IPS-11a (cell line): Measurements from ENCODE around the gene PARG.
"Not testable (repeated sequence)": the region's sequence is repeated elsewhere in the genome, so short reads cannot be mapped to it uniquely, and the experiment has no call there.

ENCODE experiments used
- H3K4me3 ChIP-seq: one replicate; pipeline ENCODE4 v1.5.1; 2013; ENCODE audit warnings: low read depth, low read length, control low read depth

PARG gene

GRCh38 chr10:49941447-49942338 lies at the start of gene PARG, which contains the start of gene TIMM23B:
Gene PARG, minus strand, starts transcription at chr10:49942027. Its CDS starts 302 bp downstream, at chr10:49941725.
Gene TIMM23B, plus strand, starts transcription at chr10:49942053. Its CDS starts 142 bp downstream, at chr10:49942195.
- peak within 1 kb of the TSS; percentile 77 for H3K4me3 ChIP-seq

DNA sequence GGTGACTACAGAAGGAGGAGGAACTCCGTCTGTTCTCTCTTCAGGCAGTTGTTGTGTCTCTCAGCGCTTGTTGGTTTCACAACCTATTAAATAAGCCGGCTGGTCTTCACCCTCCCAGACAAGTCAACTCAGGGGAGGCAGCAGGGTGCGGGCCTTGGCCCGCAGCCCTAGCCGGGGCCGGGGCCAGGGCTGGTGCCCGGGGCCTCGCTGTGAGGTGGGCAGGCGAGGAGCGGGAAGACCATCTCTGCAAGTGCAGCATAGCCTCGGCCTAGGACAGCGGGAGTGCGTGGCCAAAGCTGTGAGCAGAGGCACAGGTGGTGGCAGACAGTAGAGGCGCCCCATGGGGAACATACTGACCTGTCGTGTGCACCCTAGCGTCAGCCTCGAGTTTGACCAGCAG lies 46.5 kb upstream of the PARG start, which contains the start of gene AGAP6:
Gene AGAP6, plus strand, starts transcription at position 31 of the 400 bp plus-strand sequence. Its CDS starts 310 bp downstream, at position 341.
- H3K4me3 ChIP-seq = not testable (repeated sequence)

GRCh38 chr10:49987207-49987606 lies 45.4 kb upstream of the PARG start:
- H3K4me3 ChIP-seq = not testable (repeated sequence)

GRCh38 chr10:49977756-49978155 lies 35.9 kb upstream of the PARG start:
- not testable (repeated sequence) for H3K4me3 ChIP-seq

DNA sequence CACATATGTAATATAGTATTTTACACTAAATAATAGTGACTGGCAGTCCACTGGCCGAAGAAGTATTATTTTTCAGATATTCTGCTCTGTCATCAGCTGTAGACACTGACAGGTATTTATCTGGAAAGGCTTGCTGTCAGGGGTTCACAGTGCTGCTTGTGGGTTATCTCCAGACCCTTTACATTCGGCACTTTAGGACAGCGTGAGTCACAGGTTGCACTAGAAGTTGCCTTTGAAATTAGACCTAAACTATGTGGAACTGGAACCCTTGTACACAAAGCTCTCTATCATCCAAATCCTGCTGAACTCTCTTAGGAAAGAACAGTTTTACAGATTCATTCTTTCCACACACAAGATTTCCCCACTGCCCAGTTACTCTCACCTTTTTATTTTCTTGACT lies 30.3 kb upstream of the PARG start:
- H3K4me3 ChIP-seq = not testable (repeated sequence)

GRCh38 chr10:49971466-49971865 lies 29.6 kb upstream of the PARG start:
- H3K4me3 ChIP-seq = not testable (repeated sequence)

DNA sequence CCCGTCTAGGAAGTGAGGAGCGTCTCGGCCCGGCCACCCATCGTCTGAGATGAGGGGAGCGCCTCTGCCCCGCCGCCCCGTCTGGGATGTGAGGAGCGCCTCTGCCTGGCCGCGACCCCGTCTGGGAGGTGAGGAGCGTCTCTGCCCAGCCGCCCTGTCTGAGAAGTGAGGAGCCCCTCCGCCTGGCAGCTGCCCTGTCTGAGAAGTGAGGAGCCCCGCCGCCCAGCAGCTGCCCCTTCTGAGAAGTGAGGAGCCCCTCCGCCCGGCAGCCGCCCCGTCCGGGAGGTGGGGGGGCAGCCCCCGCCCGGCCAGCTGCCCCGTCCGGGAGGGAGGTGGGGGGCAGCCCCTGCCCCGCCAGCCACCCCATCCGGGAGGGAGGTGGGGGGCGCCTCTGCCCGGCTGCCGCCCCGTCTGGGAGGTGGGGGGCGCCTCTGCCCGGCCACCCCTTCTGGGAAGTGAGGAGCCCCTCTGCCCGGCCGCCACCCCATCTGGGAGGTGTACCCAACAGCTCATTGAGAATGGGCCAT lies 28.6 kb upstream of the PARG start:
- H3K4me3 ChIP-seq = not testable (repeated sequence)

- H3K4me3 ChIP-seq = not testable (repeated sequence)
These were observed 11.3 kb upstream of the PARG start for GRCh38 chr10:49953122-49953521.

- H3K4me3 ChIP-seq = not testable (repeated sequence)
These were observed 10.2 kb upstream of the PARG start for GRCh38 chr10:49952006-49952405.

- not testable (repeated sequence) for H3K4me3 ChIP-seq
These were observed 6.9 kb upstream of the PARG start for GRCh38 chr10:49948737-49949136.

- H3K4me3 ChIP-seq = not testable (repeated sequence)
These were observed 6.3 kb upstream of the PARG start for GRCh38 chr10:49948142-49948541.

DNA sequence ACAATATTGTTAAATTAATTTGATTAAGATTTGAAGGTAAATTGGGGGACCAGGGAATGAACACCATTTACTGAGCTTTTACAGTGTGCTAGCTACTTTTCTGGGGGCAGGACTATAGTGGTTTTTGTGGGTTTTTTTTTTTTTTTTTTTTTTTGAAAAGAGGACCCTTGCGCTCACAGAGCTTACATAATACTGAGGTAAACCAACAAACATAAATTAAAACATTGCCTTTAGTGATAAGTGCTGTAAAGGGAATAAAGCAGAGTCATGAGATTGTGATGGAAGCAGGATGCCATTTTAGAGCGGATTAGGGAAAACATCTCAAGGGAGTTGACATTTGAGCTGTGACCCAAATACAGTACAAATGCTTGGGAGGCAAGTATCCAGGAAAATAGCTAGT lies 1.8 kb upstream of the PARG start:
- H3K4me3 ChIP-seq = not testable (repeated sequence)

DNA sequence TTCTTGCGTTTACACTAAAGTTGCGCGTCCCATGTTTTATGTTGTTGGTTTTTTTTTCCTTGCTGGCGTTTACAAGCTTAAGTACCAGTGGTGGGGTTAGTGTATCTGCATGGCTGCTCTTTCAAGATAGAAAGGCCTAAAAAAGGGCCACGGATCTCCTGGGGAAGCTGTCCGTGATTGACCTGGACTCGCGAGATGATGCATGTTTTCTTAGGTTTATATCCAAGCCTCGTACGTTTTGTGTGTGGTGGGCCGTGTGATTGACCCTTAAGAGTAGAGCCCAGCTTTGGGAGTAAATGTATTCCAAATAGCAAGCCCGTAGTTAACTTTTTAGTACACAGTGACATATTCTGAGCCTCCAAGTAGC lies 495 bp upstream of the PARG start:
- H3K4me3 ChIP-seq = peak overlapping the region; percentile 77

DNA sequence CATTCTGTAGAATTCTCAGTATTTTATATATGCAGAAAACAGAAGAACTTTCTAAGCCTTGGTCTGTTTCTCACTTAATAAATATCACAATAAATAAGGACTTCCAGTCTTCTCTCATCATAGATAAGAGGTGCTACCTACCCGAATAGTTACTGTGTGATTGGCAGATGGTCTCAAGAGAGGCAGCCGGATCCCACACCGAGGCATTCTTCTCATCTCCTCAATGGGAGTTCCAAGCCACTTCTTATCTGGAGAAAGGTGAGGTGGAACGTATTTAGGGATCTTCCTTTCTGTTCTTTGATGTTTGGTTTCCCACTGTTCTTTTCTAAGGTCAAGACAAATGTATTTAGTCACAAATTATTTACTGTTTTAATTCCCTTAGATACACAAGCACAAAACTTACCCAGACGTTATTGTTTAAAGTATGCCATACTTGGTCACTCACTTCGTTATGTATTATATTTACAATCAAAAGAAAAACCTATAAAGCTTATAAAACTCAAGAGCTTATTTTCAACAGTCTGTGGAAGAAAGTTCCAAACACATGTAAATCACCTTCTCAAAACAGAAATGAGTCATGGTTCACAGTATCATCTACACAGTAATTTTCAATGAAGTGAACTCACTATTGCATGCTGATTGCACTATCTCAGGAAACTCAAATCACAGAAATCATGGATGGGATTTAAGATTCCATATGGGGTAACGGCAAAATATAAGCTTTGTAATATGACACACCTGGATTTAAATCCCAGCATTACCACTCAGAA lies 9.7 kb downstream of the PARG start:
- H3K4me3 ChIP-seq = not testable (repeated sequence)

GRCh38 chr10:49931276-49931675 lies 10.6 kb downstream of the PARG start:
- not testable (repeated sequence) for H3K4me3 ChIP-seq

DNA sequence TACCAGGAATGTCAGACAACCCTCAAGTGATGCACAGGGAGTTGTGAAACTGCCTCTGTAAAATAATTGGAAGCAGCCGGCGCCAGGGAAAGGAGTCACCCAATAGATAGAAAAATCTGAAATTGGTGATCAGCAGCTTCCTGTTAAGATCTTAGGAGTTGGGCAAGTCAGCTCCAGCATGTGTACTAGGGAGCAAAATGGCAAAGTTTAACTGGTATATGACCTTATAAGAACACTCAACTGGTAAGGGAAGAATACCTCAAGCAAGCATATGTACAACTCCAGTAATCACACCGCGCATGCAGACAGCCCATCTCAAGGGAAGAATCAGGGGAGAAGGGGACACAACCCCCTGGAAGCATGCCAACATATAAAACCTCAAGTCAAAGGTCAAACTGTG lies 18.3 kb downstream of the PARG start:
- H3K4me3 ChIP-seq = not testable (repeated sequence)

- not testable (repeated sequence) for H3K4me3 ChIP-seq
These were observed 19.8 kb downstream of the PARG start for GRCh38 chr10:49922041-49922440.

- H3K4me3 ChIP-seq = not testable (repeated sequence)
These were observed 23.9 kb downstream of the PARG start for GRCh38 chr10:49917927-49918326.

GRCh38 chr10:49916451-49916850 lies 25.4 kb downstream of the PARG start:
- H3K4me3 ChIP-seq = not testable (repeated sequence)

GRCh38 chr10:49910295-49910694 lies 31.5 kb downstream of the PARG start:
- H3K4me3 ChIP-seq = not testable (repeated sequence)

GRCh38 chr10:49908290-49909080 lies 33.3 kb downstream of the PARG start:
- not testable (repeated sequence) for H3K4me3 ChIP-seq
